PFSK-1 (cell line): ENCODE measurements around the gene CC2D1A.

Source experiments
- FOXP2 ChIP-seq: optimal IDR thresholded peaks from 2 replicates; pipeline ENCODE3; 2011; ENCODE audit warnings: borderline replicate concordance, control low read depth, inconsistent platforms; ENCODE audit not compliant: insufficient read depth; ENCODE audit errors: extremely low read length, extremely low read depth
- POLR2AphosphoS5 ChIP-seq: IDR thresholded peaks from 2 replicates; pipeline ENCODE4 v1.6.1; 2012; ENCODE audit warnings: low read depth, mild to moderate bottlenecking, control low read depth, low read length, moderate library complexity
- REST ChIP-seq, 2 experiments: IDR thresholded peaks; 2 replicates each; pipeline versions ENCODE4 v1.6.1 to v1.8.0; 2011 to 2012; ENCODE audit warnings: low read depth in 2 of 2, low read length in 2 of 2, control low read depth in 1 of 2, inconsistent platforms in 1 of 2, mild to moderate bottlenecking in 1 of 2, moderate library complexity in 1 of 2; ENCODE audit not compliant: insufficient read depth in 1 of 2
- SIN3A ChIP-seq: IDR thresholded peaks from 2 replicates; pipeline ENCODE4 v1.6.1; 2012; ENCODE audit warnings: mild to moderate bottlenecking, low read length, moderate library complexity, borderline replicate concordance; ENCODE audit not compliant: insufficient read depth
- TAF1 ChIP-seq: IDR thresholded peaks from 2 replicates; pipeline ENCODE4 v1.6.1; 2012; ENCODE audit warnings: low read length, control low read depth, borderline replicate concordance; ENCODE audit not compliant: insufficient read depth

The CC2D1A gene

GRCh38 chr19:13969897-13970296, 63.9 kb downstream of the CC2D1A start:
- TF ChIP-seq REST (IDR thresholded peaks at IDR 0.05; ENCODE audit: insufficient read depth in 1 of 2, low read depth in 2 of 2, low read length in 2 of 2) (no peak), FOXP2 (no peak)

GRCh38 chr19:13972368-13973155, 66.6 kb downstream of the CC2D1A start:
- TF ChIP-seq TAF1 = no peak
- TF ChIP-seq POLR2AphosphoS5 = no peak
- TF ChIP-seq REST (IDR thresholded peaks at IDR 0.05; ENCODE audit: insufficient read depth in 1 of 2, low read depth in 2 of 2, low read length in 2 of 2) = no peak
- no peak for TF ChIP-seq FOXP2
- TF ChIP-seq SIN3A = no peak

- TF ChIP-seq POLR2AphosphoS5 = no peak
- no peak for TF ChIP-seq SIN3A
- TF ChIP-seq TAF1 = no peak
- TF ChIP-seq FOXP2 = no peak
- no peak for TF ChIP-seq REST (IDR thresholded peaks at IDR 0.05; ENCODE audit: insufficient read depth in 1 of 2, low read depth in 2 of 2, low read length in 2 of 2)
Observed at GRCh38 chr19:13974073-13974472, 68.1 kb downstream of the CC2D1A start.

- no peak for TF ChIP-seq REST (IDR thresholded peaks at IDR 0.05; ENCODE audit: insufficient read depth in 1 of 2, low read depth in 2 of 2, low read length in 2 of 2)
- TF ChIP-seq TAF1 = no peak
- TF ChIP-seq POLR2AphosphoS5 = no peak
- no peak for TF ChIP-seq SIN3A
- no peak for TF ChIP-seq FOXP2
Observed at GRCh38 chr19:13975870-13976269, 69.9 kb downstream of the CC2D1A start.

- TF ChIP-seq POLR2AphosphoS5 (no peak), SIN3A (no peak), FOXP2 (no peak), TAF1 (no peak), REST (IDR thresholded peaks at IDR 0.05; ENCODE audit: insufficient read depth in 1 of 2, low read depth in 2 of 2, low read length in 2 of 2) (no peak)
Observed at GRCh38 chr19:13976446-13976845, 70.4 kb downstream of the CC2D1A start.
